ENCODE results near the gene B4GALT2. TPM values are rescaled to one million over a fixed set of nuclear protein-coding genes. Genes with fewer than 3 reads are reported as not detected.

B4GALT2 gene
- total and polyA plus RNA-seq, 2 donors (not counting 1 experiment from before 2014, with no cell fraction given), result 4.6 to 6.5 TPM

DNA sequence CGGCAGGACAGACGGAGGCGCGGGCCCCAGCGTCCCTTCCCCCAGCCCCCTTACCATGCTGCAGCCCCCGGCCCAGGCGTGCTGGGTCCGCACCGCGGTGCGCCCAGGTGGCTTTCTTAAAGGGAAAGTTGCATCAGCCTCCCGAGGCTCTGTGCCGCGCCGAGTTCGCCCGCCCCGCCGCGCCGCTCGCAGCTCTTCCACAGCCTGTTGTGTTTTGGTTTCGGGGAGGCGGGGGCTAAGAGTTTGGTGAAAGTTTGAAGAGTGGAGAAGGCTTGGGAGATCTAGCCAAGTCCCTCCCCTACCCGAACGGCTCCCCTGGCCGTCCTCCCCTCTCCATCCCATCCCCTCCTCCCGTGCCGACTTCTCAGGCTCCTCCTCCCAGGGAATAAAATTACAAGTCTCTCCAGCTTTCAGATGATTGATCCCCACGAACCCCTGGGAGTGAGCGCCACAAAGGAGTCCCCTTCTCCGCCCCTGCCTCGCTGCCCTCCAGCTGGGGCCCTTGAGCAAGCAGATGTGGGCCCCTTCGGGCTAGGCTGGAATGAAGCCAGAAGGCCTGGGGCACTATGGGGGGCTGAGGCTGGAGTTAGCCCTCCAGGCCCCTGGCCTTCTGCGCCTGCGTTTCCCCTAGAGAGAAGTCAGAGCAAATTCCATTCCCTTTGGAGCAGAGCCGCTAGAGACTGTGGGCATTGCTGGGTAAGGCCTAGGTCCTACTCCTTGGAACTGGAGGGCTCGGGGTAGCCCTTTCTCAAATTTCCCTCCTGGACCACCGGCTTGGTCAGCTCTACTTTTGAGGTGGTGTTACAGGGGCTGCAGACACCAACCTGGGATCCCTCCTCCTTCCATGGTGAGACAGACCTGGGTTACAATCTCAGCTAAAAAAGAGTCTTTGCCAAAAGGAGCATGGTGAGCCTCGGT lies 52.5 kb downstream of the B4GALT2 start, which contains the start of gene SLC6A9:
Gene SLC6A9 (minus strand): TSS at position 211 of the 918 bp plus-strand sequence. CDS start 7,185 bp downstream, outside the sequence.
- Histone ChIP-seq H3K4me1 (ENCODE audit: control insufficient read depth in 2 of 2, insufficient read depth in 2 of 2, low read length in 2 of 2) (peaks cover 6 to 18% of the 10 kb centered on the region in 2 donors), H4K20me1 (ENCODE audit: control insufficient read depth, insufficient read depth, low read length, poor library complexity, severe bottlenecking) (no peaks in the 10 kb centered on the region), H3K4me3 (ENCODE audit: control extremely low read depth in 1 of 5, extremely low read depth in 1 of 5, insufficient read depth in 1 of 5, low read depth in 2 of 5, low read length in 4 of 5) (peak within 1 kb of the TSS; percentile 19 to 87 (median 81)), H3K36me3 (replicated peaks in 1 of 2; ENCODE audit: control extremely low read depth in 1 of 2, control insufficient read depth in 1 of 2, extremely low read depth in 1 of 2, insufficient read depth in 2 of 2, low read length in 1 of 2) (no peaks in the 10 kb centered on the region), H3K9me3 (ENCODE audit: control extremely low read depth in 1 of 3, control insufficient read depth in 2 of 3, insufficient read depth in 1 of 3, low read length in 2 of 3) (no peaks in the 10 kb centered on the region), H3K27ac (ENCODE audit: low read length in 2 of 2) (no peak within 1 kb of the TSS), H3K79me2 (ENCODE audit: control insufficient read depth, insufficient read depth, low read length) (no peaks in the 10 kb centered on the region), H3K27me3 (replicated peaks in 1 of 4; ENCODE audit: control extremely low read depth in 1 of 4, control insufficient read depth in 3 of 4, insufficient read depth in 4 of 4, low read length in 3 of 4) (peaks cover 0 to 4% (median 0%) of the 10 kb centered on the region in 4 experiments), H2AFZ (ENCODE audit: insufficient read depth, low read depth, low read length, poor library complexity, severe bottlenecking) (peak within 1 kb of the TSS; percentile 100), H3K9ac (ENCODE audit: low read length) (peak within 1 kb of the TSS; percentile 87), H3K4me2 (replicated peaks; ENCODE audit: low read depth, low read length, poor library complexity, severe bottlenecking) (peak within 1 kb of the TSS; percentile 100)
- peak within 1 kb of the TSS; percentile 89 for H3K4me3 Mint-ChIP-seq
- ChIA-PET POLR2A (interaction anchor here (0.6 to 0.7 kb wide), 4 partner anchors 26 to 324 kb away, joined by 3 to 5 read pairs (median 3); partner anchors contain the start of gene ERI3), CTCF (interaction anchor here (0.6 to 17.1 kb wide), 7 partner anchors 11 to 267 kb away, joined by 3 to 227 read pairs (median 4); no protein-coding TSS in a partner anchor)
- TF ChIP-seq, protein P1, sequence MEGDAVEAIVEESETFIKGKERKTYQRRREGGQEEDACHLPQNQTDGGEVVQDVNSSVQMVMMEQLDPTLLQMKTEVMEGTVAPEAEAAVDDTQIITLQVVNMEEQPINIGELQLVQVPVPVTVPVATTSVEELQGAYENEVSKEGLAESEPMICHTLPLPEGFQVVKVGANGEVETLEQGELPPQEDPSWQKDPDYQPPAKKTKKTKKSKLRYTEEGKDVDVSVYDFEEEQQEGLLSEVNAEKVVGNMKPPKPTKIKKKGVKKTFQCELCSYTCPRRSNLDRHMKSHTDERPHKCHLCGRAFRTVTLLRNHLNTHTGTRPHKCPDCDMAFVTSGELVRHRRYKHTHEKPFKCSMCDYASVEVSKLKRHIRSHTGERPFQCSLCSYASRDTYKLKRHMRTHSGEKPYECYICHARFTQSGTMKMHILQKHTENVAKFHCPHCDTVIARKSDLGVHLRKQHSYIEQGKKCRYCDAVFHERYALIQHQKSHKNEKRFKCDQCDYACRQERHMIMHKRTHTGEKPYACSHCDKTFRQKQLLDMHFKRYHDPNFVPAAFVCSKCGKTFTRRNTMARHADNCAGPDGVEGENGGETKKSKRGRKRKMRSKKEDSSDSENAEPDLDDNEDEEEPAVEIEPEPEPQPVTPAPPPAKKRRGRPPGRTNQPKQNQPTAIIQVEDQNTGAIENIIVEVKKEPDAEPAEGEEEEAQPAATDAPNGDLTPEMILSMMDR (IDR thresholded peaks at IDR 0.05), result no peak
- TF ChIP-seq EZH2 (IDR thresholded peaks at IDR 0.05; ENCODE audit: borderline replicate concordance, insufficient read depth, low read depth, low read length, poor library complexity, severe bottlenecking), result no peak
- H3K27me3 Mint-ChIP-seq, result no peaks in the 10 kb centered on the region
- no peaks in the 10 kb centered on the region for H3K9me3 Mint-ChIP-seq (ENCODE audit: insufficient read depth)
- intact Hi-C loops (cut with micrococcal nuclease), result loop anchor here (5.0 kb wide), 2 partner anchors 664 to 1264 kb away; partner anchors contain the start of genes C1orf50, ELOVL1 and P3H1
- H3K4me1 Mint-ChIP-seq, result peaks cover 29% of the 10 kb centered on the region
- WGBS (ENCODE audit: insufficient coverage), result 24% methylated on average over 31 of the region's 40 CpGs
- ATAC-seq (ENCODE audit: low read depth), result no peak
- peak; percentile 67 for DNase-seq
- peak within 1 kb of the TSS; percentile 79 for H3K27ac Mint-ChIP-seq
